Parathyroid adenoma (tissue), 2 donors: ENCODE results near the gene CDK5R1.

Source experiments
- H2AFZ ChIP-seq: fragments of 300-600 bp; sonication (generic); one replicate; pipeline ENCODE4 v1.7.0; 2017; ENCODE audit warnings: antibody characterized with exemption, mild to moderate bottlenecking
- H3K27ac ChIP-seq: fragments of 300-600 bp; sonication (generic); one replicate; pipeline ENCODE4 v1.7.0; 2017
- H3K27me3 ChIP-seq: fragments of 300-600 bp; sonication (generic); one replicate; pipeline ENCODE4 v1.7.0; 2017; ENCODE audit warnings: low read length; ENCODE audit not compliant: control insufficient read depth, insufficient read depth
- H3K36me3 ChIP-seq: fragments of 300-600 bp; sonication (generic); one replicate; pipeline ENCODE4 v1.7.0; 2017; ENCODE audit warnings: low read length; ENCODE audit not compliant: control insufficient read depth, insufficient read depth
- H3K4me1 ChIP-seq: fragments of 300-600 bp; sonication (generic); one replicate; pipeline ENCODE4 v1.7.0; 2017; ENCODE audit warnings: control low read depth
- H3K4me2 ChIP-seq: fragments of 300-600 bp; sonication (generic); one replicate; pipeline ENCODE4 v1.7.0; 2017; ENCODE audit warnings: low read length
- H3K4me3 ChIP-seq: fragments of 300-600 bp; sonication (generic); one replicate; pipeline ENCODE4 v1.7.0; 2017; ENCODE audit warnings: low read depth, low read length
- H3K79me2 ChIP-seq: fragments of 300-600 bp; sonication (generic); one replicate; pipeline ENCODE4 v1.7.0; 2017; ENCODE audit warnings: control low read depth
- H3K9ac ChIP-seq: fragments of 300-600 bp; sonication (generic); one replicate; pipeline ENCODE4 v1.7.0; 2017; ENCODE audit warnings: mild to moderate bottlenecking
- H3K9me3 ChIP-seq: fragments of 300-600 bp; sonication (generic); one replicate; pipeline ENCODE4 v1.7.0; 2017; ENCODE audit warnings: low read length; ENCODE audit not compliant: control insufficient read depth
- CTCF ChIP-seq: fragments of 300-600 bp; sonication (generic); IDR thresholded peaks from one replicate; pipeline ENCODE4 v1.7.0; 2017; ENCODE audit warnings: antibody characterized with exemption, mild to moderate bottlenecking
- donor health status: primary hyperparathyroidism.

Gene CDK5R1

GRCh38 chr17:32495359-32496231, 8.8 kb downstream of the CDK5R1 start:
- H3K4me1 ChIP-seq: no peaks in the 10 kb centered on the region
- H3K27ac ChIP-seq: no peak overlapping the region
- no peaks in the 10 kb centered on the region for H3K27me3 ChIP-seq
- H3K36me3 ChIP-seq: no peaks in the 10 kb centered on the region
- H3K4me3 ChIP-seq: no peak overlapping the region
- no peak overlapping the region for H2AFZ ChIP-seq
- no peak overlapping the region for H3K9ac ChIP-seq
- TF ChIP-seq CTCF: no peak
- no peak overlapping the region for H3K4me2 ChIP-seq
- H3K79me2 ChIP-seq: no peaks in the 10 kb centered on the region
- H3K9me3 ChIP-seq: no peaks in the 10 kb centered on the region

GRCh38 chr17:32496395-32497073, 9.7 kb downstream of the CDK5R1 start:
- Histone ChIP-seq H3K4me1 (no peaks in the 10 kb centered on the region), H3K27me3 (no peaks in the 10 kb centered on the region), H3K79me2 (no peaks in the 10 kb centered on the region), H2AFZ (no peak overlapping the region), H3K4me2 (no peak overlapping the region), H3K27ac (no peak overlapping the region), H3K9me3 (no peaks in the 10 kb centered on the region), H3K36me3 (no peaks in the 10 kb centered on the region), H3K4me3 (no peak overlapping the region), H3K9ac (no peak overlapping the region)
- TF ChIP-seq CTCF: no peak

- Histone ChIP-seq H3K4me3 (no peak overlapping the region), H3K79me2 (no peaks in the 10 kb centered on the region), H3K27me3 (no peaks in the 10 kb centered on the region), H3K27ac (no peak overlapping the region), H3K4me2 (no peak overlapping the region), H2AFZ (no peak overlapping the region), H3K9me3 (no peaks in the 10 kb centered on the region), H3K36me3 (no peaks in the 10 kb centered on the region), H3K9ac (no peak overlapping the region), H3K4me1 (no peaks in the 10 kb centered on the region)
- no peak for TF ChIP-seq CTCF
Measured at GRCh38 chr17:32497431-32498205, 10.8 kb downstream of the CDK5R1 start.

GRCh38 chr17:32498391-32498790, 11.6 kb downstream of the CDK5R1 start:
- H3K4me3 ChIP-seq: no peak overlapping the region
- no peaks in the 10 kb centered on the region for H3K4me1 ChIP-seq
- no peak for TF ChIP-seq CTCF
- H3K9ac ChIP-seq: no peak overlapping the region
- no peaks in the 10 kb centered on the region for H3K27me3 ChIP-seq
- no peaks in the 10 kb centered on the region for H3K36me3 ChIP-seq
- H3K9me3 ChIP-seq: no peaks in the 10 kb centered on the region
- no peak overlapping the region for H2AFZ ChIP-seq
- no peak overlapping the region for H3K27ac ChIP-seq
- no peaks in the 10 kb centered on the region for H3K79me2 ChIP-seq
- no peak overlapping the region for H3K4me2 ChIP-seq
